ENCODE measurements around the gene TYRO3.

The TYRO3 gene

DNA sequence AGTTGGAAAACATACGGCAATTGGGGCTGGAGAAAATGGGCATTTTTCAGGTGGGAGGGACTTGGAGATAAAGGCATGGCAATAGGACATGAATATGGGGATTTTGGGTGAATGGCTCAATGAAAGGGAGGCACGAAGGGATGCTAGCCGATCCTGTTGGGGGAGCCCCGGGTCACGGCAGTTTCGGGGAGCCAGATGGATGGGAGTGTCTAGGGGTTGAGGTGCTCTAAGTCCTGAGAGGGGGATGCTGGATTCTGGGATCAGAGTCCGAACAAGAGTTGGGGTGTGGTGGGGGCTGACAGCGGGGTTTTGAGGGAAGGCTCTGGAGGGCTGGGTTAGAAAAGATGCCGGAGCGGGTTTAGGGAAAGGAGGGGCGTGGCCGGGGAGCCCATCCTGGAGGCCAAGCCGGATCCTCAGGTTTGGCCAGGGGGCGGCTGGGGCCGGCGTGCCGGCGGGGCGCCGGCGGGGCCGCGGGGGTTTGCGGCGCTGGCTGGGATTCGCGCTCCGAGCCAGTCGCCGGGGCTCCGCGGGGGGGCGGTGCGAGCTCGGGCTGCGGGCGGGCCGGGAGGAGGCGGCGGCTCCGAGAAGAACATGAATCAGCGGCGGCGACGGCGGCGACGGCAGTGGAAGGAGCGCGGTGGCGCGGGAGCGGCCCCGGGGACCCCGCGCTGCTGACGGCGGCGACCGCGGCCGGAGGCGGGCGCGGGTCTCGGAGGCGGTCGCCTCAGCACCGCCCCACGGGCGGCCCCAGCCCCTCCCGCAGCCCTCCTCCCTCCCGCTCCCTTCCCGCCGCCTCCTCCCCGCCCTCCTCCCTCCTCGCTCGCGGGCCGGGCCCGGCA, at the start of gene TYRO3:
Gene TYRO3 (plus strand): TSS at position 813 of the 839 bp plus-strand sequence. CDS start 46 bp downstream, outside the sequence.
- DNase-seq (ENCODE audit: low read depth in 1 of 2, low spot score in 1 of 2): peak; percentile 38 to 42

DNA sequence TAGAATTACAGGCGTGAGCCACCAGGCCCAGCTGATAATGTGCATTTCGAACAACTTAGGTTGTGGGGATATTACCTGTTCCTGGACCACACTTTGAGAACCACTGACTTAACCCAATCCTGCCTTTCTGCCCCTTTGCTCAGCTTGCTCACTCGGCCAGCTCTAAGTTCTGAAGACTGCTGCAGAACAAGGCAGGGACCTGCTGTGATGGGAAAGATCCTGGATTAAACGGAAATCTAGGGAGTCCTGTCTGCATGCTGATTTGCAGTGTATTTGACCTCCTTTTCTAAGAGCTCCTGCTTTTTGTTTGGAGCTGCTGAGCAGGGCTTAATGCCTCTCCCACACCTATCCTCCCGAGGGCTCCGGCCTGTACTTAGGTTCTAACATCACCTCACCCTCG, 48.3 kb upstream of the TYRO3 start:
- DNase-seq (ENCODE audit: low read depth in 1 of 2, low spot score in 1 of 2): no peak

DNA sequence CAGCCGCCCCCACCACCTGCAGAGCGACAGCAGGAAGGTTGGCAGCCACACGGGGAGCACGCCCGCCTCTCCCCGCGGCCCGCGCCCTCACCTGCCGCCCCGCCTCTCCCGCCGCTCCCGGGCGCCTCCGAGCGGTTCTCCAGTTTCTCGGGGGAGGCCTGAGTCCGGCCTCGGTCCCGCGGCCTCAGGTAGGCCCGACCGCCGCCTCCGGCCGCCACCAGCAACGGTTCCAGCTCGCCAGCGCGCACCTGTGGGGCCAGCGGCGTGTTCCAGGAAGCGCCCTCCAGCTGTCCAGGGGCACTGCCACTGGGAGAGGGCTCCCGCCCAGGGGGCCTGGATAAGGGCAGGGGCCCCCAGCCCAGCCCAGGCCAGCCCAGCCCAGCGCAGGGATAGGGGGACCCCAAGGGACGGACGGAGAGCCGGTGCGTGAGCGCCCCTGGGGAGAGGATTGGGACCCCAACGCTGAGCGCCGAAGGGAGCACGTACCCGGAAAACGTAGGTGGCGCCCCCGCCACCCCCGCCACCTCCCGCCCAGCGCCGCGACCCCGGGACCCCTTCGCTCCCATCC, 47.6 kb upstream of the TYRO3 start:
- DNase-seq (ENCODE audit: low read depth in 1 of 2, low spot score in 1 of 2): no peak

DNA sequence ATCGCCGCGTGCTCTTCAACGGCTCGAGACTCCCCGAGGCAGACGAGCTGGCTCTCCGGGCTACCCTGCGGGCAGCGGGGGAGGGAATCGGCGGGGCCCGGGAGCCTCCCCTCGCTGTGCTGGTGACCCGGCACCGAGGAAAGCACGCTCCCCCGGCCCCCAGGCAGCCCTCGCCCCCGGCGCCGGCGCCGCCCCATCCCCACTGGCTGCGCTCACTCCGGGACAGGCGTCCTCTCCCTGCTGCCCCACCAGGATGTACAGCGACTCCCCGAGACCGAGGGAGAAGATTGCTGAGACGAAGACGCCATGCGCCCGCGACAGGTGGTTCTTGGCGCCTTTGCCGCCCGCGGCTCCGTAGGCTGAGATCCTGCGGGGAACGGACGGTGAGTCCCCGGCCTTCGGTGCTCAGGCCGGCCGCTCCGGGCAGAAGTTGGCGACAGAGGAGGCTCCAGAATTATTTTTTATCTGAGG, 47.1 kb upstream of the TYRO3 start:
- no peak for DNase-seq (ENCODE audit: low read depth in 1 of 2, low spot score in 1 of 2)

DNA sequence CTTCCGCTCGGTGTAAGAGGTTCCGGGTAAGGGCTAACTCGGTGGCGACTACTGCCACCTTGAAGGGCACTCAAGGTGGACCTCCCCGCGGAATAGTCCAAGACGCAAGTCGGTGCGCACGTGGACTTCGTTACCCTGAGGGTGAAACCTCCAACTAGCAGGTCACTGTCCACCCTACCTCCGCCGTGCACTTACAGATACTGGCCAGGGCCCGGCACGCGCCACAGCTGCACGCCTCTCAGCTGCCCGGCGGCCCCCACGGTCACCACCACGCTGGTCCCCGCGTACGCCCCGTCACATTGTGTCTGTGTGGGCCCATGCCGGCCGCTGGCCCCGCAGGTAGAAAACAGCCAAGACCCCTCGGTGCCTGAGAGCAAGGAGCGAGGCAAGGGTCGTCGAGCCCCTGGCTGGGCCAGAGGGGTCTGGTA, 46.5 kb upstream of the TYRO3 start:
- DNase-seq (ENCODE audit: low read depth in 1 of 2, low spot score in 1 of 2): no peak

DNA sequence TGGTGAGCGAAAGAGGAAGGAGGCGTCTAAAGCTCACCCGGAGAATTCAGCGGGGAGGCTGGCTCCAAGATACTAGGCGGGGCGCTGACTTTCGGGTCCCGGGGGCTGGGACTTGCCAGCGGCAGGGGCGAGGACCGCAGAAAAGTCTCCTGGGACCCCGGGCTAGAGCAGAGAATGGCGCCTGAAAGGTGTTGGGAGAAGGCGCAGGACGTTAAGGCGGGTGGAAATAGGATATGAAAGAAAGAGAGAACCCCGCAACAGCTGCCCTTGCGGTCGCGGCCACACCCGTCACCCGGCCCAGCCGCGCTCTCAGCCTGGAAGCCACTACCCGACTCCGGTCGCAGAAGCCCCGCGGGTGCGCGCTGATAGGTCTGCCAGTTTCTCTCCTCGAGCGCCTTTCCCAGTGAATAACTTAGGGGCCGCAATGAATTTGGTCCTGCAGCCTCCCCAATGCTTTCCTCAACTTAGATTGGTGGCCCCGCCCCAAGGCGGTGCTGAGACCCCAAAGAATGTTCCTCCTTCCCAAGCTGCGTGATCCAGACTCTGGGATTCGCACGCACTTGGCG, 46.0 kb upstream of the TYRO3 start:
- no peak for DNase-seq (ENCODE audit: low read depth in 1 of 2, low spot score in 1 of 2)

DNA sequence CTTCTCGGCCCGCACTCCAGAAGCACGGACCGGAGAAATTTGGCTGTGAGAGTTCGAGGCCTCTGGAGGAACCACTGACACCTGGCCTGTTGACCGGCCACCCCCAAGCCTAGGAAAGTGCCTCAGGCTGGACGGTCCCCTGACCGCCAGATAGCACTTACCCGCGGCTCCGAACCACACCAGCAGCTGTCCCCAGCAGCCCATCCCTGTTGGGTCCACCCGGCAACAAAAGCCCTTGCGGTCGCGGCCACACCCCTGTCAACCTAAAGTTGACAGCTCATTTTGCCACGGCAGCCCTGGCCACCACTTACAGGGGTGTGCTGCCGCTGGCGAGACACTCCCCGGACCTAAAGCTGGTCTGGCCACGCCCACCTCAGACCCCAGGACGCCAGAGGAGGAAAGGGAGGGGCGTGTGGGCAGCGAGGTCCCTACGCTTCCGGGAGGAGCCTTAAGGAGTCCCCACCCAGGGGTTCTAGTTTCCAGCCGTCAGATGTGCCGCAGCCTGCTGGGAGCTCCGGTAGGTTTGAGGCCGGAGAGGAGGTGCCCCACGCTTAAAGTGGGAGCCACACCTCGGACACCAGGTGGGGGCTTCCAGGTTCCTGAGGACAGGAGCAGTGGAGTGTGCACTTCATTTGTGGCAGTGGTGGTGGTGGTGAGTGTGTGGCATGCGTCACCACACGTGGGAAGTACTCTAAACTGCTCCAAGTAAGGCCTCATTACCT, 45.3 kb upstream of the TYRO3 start, which contains the start of gene LTK:
Gene LTK (minus strand): TSS at position 322 of the 722 bp plus-strand sequence. CDS start 118 bp downstream, at position 204.
- no peak for DNase-seq (ENCODE audit: low read depth in 1 of 2, low spot score in 1 of 2)

DNA sequence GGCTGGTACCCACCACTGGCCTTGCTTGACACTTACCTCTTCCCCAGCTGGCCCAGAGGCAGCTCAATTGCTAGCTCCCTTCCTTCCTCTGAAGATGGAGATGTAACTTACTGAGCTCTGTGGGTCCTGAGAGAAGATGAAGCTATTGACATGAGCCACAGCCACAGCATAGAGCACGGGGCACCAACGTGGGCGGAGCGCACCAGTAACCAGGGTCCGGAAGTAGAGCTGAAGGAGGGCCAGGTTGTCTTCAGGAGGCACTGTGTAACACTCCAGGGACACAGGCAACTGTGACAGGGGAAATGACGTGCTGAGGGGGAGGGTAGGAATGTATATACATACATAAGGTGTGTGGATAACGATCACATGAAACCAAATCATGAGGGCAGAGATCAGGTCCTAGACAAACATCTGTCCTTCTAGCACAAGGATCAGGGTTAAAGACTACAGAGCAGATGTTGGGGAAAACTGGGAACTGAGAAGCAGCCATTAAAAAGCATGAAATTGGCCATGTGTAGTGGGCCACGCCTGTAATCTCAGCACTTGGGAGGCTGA, 41.0 kb upstream of the TYRO3 start:
- DNase-seq (ENCODE audit: low read depth in 1 of 2, low spot score in 1 of 2): no peak

DNA sequence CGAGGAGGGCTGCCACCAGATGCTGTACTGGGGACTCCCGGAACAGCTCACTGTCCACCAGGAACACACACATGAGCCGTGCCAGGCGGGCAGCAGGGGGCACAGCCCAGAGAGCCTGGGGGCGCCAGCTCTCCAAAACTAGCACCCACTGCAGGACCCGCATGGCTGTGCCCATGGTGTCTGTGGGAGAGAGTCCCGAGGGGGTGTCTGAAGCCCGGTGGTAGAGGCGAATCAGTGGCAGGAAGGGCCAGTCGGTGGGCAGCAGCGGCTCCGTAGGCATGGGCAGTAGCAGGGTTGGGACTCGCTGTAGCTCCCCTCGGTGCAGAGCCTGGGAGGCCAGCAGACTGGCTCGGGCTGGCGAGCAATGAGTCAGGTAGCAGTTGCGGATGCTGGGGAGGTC, 38.4 kb upstream of the TYRO3 start:
- no peak for DNase-seq (ENCODE audit: low read depth in 1 of 2, low spot score in 1 of 2)

DNA sequence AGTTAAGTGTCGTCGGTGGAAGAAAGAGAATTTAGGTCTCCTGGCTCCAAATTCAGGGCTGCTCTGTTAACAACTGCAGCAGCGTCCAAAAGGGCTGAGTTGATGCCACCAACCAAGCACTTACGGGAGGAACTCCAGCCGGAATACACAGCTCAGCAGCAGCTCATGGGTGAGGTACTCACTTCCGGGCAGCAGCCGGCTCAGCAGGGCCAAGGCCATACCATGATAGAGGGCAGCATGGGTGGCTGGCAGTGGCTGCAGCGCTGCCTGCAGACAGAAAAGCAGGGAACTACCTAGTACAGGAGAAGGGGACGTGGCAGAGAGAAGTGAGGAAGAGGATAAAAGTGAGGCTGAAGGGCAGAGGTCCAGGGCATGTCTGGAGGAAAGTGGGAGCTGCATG, 37.4 kb upstream of the TYRO3 start:
- DNase-seq (ENCODE audit: low read depth in 1 of 2, low spot score in 1 of 2): no peak

DNA sequence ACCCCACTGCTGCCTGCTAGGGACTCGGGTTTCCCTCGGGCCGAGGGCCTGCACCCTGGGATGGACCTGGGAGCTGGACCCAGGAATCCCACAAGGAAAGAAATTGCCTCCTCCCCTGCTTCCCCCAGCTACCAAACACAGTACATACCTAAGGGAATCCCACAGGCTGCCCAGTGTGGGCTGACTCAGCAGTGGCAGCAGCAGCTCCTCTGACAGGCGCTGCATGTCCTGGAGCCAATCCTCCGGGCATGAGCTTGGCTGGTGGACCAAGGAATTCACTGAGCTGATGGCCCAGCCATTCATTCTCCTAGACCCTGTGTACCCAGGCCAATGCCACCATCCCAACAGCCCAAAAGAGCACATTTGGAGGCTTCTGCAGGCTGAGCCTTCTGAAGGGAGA, 35.9 kb upstream of the TYRO3 start:
- DNase-seq (ENCODE audit: low read depth in 1 of 2, low spot score in 1 of 2): no peak

DNA sequence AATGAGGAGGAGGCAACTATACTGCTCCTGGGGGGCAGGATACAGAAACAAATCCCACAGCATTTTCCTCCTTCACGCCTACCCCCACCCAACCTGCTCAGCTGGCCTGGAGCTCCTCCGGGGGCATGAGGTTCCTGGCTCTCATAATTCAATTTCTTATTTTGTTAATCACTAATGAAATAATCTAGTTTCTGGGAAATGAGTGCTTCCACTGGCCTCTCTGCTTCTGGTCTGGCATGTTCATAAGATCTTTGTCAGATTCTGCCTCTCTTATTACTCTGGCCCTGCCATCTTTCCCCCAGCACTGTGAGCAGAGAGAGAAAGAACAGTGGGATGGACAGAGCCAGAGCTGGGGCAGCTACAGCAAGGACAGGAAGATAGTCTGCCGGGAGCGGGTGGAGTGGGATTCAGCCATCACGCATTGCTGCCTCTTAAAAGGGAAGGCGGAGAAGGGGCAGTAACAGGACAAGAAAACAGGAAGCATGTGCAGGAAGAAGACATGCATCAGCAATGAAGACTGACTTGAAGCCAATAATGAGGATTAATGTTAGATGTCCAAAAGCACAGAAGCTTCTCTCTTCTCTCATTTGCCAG, 28.6 kb upstream of the TYRO3 start:
- DNase-seq (ENCODE audit: low read depth in 1 of 2, low spot score in 1 of 2): no peak

DNA sequence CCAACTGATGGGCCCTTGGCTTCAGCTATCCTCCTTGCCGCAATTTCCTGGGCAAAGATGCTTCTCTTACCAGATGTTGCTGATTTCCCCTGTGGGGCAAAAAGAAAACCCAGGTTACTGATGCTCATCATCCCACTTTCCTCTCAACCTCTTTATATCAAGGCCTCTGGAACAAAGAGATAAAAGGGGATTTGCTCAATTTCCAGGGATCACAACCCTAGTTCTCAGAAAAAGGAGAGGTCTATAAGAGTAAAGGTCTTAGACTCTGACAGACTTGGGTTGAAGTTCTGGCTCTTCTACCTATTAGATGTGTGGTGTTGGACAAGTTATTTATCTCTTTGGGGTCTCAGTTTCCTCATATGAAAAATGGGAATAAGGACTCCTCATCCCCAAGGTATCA, 23.5 kb upstream of the TYRO3 start:
- DNase-seq (ENCODE audit: low read depth in 1 of 2, low spot score in 1 of 2): no peak

DNA sequence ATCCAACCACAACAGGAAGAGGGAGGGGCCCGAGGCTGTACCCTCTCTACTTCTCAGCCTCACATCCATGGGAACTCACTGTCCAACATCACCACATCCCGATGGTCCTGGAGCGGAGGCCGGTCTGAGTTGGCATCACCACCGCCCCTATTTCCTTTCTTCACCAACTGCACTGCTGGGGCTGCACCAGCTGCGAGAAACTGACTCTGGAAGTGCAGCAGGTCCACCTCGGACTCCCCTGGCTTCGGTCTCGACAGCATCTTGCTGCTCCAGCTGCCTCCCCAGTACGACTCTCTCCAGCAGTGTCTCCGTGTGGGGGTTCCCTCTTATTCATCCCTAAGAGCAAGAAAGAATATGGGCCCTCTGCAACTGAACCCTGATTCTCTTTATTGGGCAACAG, 22.1 kb upstream of the TYRO3 start:
- DNase-seq (ENCODE audit: low read depth in 1 of 2, low spot score in 1 of 2): no peak

DNA sequence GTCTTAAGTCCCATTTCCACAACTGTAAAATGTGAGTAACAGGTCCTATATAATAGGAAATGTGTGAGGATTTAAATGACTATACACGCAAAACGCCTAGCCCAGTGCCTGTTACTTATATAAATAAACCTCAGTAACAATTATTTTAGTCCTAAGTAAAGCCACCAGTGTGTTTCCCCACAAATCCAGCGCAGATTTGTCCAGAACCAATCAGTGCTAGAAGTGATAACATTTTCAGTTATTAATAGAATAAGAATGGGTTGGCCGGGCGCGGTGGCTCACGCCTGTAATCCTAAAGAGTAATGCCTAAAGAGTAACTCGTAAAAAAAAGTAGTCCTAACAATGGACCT, 15.5 kb upstream of the TYRO3 start:
- no peak for DNase-seq (ENCODE audit: low read depth in 1 of 2, low spot score in 1 of 2)

DNA sequence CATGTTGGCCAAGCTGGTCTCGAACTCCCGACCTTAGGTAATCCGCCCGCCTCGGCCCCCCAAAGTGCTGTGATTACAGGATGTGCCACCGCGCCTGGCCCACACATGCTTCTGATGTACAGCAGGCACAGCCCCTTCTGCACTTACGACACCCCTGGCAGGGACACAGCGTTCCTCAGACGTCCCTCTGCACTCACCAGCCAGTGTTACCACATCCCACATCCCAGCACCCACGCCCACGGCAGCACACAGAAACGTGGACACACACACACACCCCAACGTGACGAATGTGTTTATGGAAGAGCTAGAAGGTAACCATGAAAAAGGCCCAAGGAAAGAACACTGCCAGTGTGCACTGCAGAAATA, 14.4 kb upstream of the TYRO3 start:
- no peak for DNase-seq (ENCODE audit: low read depth in 1 of 2, low spot score in 1 of 2)

DNA sequence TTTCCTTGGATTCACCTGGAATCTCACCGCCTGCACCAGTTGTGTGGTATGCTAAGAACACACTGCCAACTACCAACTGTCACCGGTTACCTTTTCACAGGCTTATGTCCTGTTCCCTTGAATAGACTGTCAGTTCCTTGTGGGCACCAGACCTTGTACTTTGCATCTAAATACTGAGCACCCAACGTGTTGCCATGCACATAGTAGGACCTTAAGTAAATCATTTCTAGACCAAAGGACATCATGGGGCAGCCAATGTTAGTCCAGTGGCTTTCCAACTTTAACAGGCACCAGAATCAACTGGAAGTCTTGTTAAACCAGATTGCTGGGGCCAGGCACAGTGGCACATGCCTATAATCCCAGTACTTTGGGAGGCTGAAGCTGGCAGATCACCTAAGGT, 13.8 kb upstream of the TYRO3 start:
- no peak for DNase-seq (ENCODE audit: low read depth in 1 of 2, low spot score in 1 of 2)

DNA sequence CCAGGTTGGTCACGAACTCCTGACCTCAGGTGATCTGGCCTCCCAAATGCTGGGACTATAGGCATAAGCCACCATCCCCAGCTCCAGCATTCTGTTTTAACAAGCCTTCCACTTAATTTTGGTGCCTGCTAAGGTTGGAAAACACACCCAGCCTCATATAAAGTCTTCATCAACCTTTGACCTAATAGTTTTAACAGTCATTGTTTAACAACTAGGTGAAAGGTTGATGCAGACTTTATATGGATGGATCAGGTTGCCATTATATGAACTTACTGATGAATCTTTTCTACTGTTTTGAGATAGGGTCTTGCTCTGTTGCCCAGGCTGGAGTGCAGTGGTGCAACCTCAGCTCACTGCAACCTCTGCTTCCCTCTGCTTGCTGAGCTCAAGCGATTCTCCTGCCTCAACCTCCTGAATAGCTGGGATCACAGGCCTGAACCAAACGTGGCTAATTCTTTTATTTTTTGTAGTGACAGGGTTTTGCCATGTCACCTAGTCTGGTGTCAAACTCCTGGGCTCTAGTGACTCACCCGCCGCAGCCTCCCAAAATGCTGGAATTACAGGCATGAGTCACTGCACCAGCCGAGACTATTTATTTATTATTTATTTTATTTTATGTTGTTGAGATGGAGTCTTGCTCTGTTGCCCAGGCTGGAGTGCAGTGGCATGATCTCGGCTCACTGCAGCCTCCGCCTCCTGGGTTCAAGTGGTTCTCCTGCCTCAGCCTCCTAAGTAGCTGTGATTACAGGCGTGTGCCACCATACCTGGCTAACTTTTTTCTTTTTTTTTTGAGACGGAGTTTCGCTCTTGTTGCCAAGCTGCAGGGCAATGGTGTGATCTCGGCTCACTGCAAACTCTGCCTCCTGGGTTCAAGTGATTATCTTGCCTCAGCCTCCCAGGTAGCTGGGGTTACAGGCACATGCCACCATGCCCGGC, 11.9 kb upstream of the TYRO3 start:
- DNase-seq (ENCODE audit: low read depth in 1 of 2, low spot score in 1 of 2): no peak

DNA sequence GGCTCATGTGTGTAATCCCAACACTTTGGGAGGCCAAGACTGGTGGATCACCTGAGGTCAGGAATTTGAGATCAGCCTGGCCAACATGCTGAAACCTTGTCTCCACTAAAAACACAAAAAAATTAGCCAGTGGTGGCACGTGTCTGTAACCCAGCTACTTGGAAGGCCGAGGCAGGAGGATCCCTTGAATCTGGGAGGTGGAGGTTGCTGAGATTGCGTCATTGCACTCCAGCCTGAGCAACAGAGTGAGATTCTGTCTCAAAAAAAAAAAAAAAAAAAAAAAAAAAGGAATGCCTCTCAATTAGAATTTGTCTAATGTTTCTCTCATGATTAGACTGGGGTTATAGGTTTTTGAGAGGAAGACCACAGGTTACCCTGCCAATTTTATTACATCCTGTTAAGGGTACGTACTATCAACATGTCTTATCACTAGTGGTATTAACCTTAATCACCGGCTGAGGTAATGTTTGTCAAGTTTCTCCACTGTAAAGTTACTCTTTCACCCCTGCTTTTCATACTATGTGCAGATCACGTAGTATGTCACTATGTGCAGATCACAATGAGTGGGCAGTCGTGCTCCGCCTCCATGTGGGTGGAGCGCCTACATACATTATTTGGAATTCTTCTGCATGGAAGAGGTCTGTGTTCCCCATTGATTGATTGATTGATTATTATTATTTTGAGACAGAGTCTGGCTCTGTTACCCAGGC, 8.8 kb upstream of the TYRO3 start:
- DNase-seq (ENCODE audit: low read depth in 1 of 2, low spot score in 1 of 2): no peak

Data from activated CD4-positive, alpha-beta T cell treated with anti-CD3 and anti-CD28 coated beads, Interleukin-2, amount 50 U/mL, for 24 hours (primary cell).